Stimulated activated CD4-positive, alpha-beta T cell treated with anti-CD3 and anti-CD28 coated beads, TNF-alpha, amount 100 ng/mL, for 4 hours (primary cell): Measurements from ENCODE around the gene PRICKLE2.

Source experiments
- DNase-seq, 3 experiments: peaks; one replicate each; pipeline ENCODE4 v3.0.0-alpha.2; 2020; ENCODE audit warnings: low read depth in 3 of 3

PRICKLE2 gene

GRCh38 chr3:64133987-64134386 lies 91.3 kb downstream of the PRICKLE2 start:
- DNase-seq, result no peak

GRCh38 chr3:64133272-64133671 lies 92.0 kb downstream of the PRICKLE2 start:
- no peak for DNase-seq

- no peak for DNase-seq
Observed at GRCh38 chr3:64131725-64132469, 93.4 kb downstream of the PRICKLE2 start.

GRCh38 chr3:64130436-64130835 lies 94.8 kb downstream of the PRICKLE2 start:
- DNase-seq, result no peak

- DNase-seq, result no peak
Observed at GRCh38 chr3:64129581-64129980, 95.7 kb downstream of the PRICKLE2 start.

- no peak for DNase-seq
Observed at GRCh38 chr3:64129106-64129505, 96.2 kb downstream of the PRICKLE2 start.

- no peak for DNase-seq
Observed at GRCh38 chr3:64125561-64125960, 99.7 kb downstream of the PRICKLE2 start.

GRCh38 chr3:64123931-64124330 lies 101.3 kb downstream of the PRICKLE2 start:
- DNase-seq, result no peak

- DNase-seq, result no peak
Observed at GRCh38 chr3:64122476-64122875, 102.8 kb downstream of the PRICKLE2 start.

GRCh38 chr3:64121750-64122311 lies 103.4 kb downstream of the PRICKLE2 start:
- no peak for DNase-seq

GRCh38 chr3:64120876-64121275 lies 104.4 kb downstream of the PRICKLE2 start:
- DNase-seq, result no peak

- DNase-seq, result no peak
Observed at GRCh38 chr3:64117483-64117882, 107.8 kb downstream of the PRICKLE2 start.

GRCh38 chr3:64114651-64115050 lies 110.6 kb downstream of the PRICKLE2 start:
- DNase-seq, result no peak

- no peak for DNase-seq
Observed at GRCh38 chr3:64111872-64112271, 113.4 kb downstream of the PRICKLE2 start.

GRCh38 chr3:64111083-64111482 lies 114.2 kb downstream of the PRICKLE2 start:
- DNase-seq, result no peak

GRCh38 chr3:64110071-64110470 lies 115.2 kb downstream of the PRICKLE2 start:
- DNase-seq, result no peak

GRCh38 chr3:64109438-64109837 lies 115.8 kb downstream of the PRICKLE2 start:
- no peak for DNase-seq

- no peak for DNase-seq
Observed at GRCh38 chr3:64108784-64109317, 116.4 kb downstream of the PRICKLE2 start.

GRCh38 chr3:64108231-64108630 lies 117.0 kb downstream of the PRICKLE2 start:
- no peak for DNase-seq

GRCh38 chr3:64107190-64107589 lies 118.1 kb downstream of the PRICKLE2 start:
- DNase-seq, result no peak

- DNase-seq, result no peak
Observed at GRCh38 chr3:64105816-64106215, 119.5 kb downstream of the PRICKLE2 start.

GRCh38 chr3:64104691-64105111 lies 120.6 kb downstream of the PRICKLE2 start:
- DNase-seq, result no peak

- no peak for DNase-seq
Observed at GRCh38 chr3:64104006-64104405, 121.3 kb downstream of the PRICKLE2 start.
